SIG-M5 (cell line): ENCODE measurements around the gene GAMT.
A peak's percentile ranks its signal among the peaks of the same experiment; 100 is the strongest.

Experiments used
- DNase-seq: peaks from one replicate; lab custom pipeline; 2025; lab: John Stamatoyannopoulos, UW

Gene GAMT

GRCh38 chr19:1418496-1418775 is 17.1 kb upstream of the GAMT start:
- no peak for DNase-seq

- DNase-seq = no peak
Observed at GRCh38 chr19:1417681-1418495, 16.5 kb upstream of the GAMT start.

- no peak for DNase-seq
Observed at GRCh38 chr19:1417145-1417544, 15.8 kb upstream of the GAMT start.

DNA sequence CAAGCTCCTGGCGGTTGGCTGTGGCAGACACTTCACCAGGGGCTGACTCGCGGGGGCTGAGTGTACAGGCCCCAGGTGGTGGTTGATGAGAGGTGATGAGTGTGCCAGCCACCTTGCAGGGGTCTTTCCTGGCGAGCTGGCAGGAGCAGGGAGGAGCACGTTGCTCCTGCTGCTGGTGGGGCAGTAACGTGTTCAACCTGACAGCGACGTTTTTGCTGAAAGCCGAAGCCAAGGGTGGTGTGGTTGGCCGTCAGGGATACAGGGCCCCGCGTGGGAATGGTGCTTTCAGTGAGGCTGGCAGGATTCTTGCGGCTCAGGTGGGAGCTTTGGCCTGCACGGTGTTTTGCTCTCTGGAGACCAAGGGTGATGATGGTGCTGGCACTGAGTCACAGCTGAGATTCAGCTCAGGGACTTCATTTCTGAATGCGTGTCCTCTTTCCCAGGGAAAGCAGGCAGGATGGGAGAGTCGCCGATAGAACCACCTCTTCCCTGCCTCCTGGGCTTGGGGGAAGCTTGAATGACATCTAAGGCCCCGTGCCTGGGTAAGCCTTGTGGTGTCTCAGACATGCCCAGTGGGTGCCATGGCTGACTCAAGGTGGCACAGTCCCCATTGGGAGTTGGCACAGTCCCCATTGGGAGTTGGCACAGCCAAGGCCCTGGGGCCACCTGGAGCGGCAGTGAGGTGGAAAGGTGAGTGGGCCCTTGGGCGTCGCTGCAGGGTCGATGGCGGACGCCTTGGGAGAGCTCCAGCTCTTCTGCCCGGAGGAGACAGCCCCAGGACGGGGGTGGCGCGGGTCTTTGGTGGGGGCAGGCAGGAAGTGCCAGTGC is 14.9 kb upstream of the GAMT start:
- DNase-seq = no peak

- no peak for DNase-seq
Observed at GRCh38 chr19:1412995-1413800, 11.9 kb upstream of the GAMT start.

GRCh38 chr19:1412323-1412923 is 11.1 kb upstream of the GAMT start:
- no peak for DNase-seq

DNA sequence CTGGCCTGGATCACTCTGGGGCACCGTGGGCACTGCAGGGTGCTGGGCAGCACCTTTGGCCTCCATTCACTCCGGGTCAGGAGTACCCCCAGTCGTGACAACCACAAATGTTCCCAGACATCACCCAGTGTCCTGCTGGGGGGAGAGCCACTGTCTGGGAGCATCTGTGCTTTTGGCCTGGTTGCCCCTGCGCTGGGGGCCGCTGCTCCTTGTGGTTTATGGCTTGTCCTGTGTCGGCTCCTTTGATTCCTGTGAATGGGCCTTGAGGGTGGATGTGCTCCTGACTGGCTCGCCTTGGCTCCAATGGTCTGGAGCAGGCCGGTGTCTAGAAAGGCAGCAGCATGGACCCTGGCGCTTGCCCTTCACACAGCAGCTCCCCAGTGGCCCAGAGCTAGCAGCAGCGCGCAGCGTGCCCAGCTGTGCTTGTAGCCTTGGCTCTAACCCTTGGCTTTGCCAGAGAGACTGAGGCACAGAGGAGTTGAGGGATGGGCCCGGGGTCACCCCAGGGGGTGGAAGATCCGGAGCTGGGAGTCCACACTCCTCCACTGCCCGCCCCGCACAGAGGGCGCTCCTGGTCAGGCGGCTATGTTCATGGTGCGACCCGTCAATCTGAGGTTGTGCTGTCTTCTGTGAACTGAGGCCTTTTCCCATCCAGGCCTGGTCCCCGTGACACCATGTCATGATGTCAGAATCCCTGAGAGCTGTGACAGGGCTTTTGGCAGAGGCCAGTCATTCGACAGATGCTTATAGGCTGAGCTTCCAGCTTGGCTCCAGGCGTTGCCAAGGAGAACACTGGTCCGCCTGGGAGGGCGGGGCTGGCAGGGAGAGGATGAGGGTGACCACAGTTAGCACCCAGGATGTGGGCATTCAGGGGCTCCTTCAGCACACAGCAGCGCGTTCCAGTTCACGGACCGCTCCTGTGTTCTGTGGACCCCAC is 10.2 kb upstream of the GAMT start:
- DNase-seq = no peak

DNA sequence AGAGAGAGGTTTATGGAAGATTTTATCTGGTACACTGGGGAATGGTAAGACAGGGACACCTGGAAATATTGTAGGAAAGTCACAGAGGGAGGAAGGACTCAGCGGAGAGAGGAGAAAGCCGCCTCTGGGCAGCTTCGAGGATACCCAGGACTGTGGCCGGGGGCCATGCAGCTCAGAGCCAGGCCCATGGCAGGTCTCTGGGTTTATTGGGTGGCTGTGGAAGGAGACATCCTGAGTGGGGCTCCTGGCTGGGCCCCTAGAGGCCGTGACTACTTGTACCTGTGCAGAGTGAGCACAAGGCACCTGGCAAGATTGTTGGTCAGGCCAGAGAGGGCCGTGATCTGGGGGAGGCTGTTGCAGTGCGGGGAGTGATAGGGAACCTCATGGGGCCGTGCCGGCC is 9.4 kb upstream of the GAMT start:
- no peak for DNase-seq

GRCh38 chr19:1410136-1410786 is 8.9 kb upstream of the GAMT start:
- DNase-seq = no peak

DNA sequence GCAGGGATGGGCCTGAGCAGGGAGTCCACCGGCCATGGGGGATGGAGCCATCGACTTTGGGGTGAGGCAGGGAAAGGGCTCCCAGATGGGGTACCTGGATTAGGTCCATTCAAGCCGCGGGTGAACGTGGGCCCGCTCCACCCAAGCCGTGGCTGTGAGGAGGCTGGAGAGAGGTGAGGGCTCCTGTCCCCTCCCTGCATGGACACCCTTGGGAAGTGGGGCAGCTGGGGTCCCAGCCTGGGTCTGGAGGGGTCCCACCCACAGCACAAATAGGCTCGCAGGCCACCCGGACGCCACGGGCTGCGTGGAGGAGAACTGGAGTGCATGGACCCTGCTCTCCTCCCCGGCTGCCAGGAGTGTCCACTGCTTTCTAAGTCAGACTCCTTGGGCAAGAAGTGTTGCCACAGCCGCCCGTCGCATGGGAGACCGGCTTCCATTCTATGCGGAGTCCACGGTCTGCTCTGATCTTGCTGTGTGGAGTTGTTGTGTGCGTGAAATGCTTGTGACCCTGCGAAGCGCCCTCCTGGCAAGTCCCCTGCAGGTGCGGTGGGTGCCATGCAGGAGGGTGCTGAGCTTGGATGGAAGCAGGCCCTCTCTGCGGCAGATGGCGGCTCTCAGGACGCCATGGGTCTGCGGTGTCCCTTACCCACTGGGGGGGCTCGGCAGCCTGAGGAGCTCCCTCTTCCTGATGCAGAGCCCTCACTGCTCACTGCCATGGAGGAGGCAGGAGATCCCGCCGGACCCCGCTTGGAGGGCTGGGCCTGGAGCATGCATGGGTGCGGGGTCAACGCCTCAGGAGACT is 8.1 kb upstream of the GAMT start:
- no peak for DNase-seq

DNA sequence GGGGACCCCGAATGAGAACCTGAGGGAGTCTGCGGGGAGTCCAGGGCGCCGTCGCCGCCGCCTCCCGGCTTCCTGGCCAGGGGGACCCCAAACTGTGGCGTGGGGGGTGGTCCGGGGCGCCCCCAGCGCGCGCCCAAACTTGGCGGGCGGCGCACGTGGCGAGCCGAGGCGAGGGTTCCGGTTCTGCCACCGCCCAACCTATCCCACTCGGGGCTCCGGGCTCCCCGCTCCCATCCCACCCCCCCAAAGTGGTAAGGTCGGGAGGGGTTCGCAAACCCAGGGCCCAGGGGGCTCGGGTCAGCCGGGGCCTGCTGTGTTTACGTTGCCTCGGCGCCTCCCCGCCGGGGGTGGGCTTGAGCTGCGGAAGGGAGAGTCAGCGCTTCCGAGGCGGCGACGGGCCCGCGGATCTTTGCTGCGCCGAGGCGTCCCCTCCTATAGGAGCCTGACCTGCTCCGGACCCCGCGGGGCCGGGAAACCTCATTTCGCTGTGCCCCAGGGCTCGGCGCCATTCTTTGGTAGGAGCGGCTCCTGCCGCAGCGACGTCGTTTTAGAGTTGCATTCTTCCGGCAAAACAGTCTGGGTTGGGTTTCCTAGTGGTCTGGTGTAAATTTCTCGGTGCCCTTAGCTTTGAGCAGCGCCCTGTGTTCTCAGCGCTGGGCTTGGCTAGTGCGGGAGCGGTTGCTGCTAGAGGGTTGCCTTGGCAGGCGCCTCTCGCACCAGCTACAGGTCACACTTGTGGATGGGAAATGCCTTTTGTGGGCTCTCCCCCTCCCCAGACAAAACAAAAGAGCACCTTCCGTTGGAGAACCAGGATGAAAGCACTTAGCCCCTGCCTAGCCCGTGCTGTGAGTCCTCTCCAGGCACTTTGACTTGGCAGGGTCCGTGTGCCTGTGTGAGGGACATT is 7.2 kb upstream of the GAMT start:
- no peak for DNase-seq

DNA sequence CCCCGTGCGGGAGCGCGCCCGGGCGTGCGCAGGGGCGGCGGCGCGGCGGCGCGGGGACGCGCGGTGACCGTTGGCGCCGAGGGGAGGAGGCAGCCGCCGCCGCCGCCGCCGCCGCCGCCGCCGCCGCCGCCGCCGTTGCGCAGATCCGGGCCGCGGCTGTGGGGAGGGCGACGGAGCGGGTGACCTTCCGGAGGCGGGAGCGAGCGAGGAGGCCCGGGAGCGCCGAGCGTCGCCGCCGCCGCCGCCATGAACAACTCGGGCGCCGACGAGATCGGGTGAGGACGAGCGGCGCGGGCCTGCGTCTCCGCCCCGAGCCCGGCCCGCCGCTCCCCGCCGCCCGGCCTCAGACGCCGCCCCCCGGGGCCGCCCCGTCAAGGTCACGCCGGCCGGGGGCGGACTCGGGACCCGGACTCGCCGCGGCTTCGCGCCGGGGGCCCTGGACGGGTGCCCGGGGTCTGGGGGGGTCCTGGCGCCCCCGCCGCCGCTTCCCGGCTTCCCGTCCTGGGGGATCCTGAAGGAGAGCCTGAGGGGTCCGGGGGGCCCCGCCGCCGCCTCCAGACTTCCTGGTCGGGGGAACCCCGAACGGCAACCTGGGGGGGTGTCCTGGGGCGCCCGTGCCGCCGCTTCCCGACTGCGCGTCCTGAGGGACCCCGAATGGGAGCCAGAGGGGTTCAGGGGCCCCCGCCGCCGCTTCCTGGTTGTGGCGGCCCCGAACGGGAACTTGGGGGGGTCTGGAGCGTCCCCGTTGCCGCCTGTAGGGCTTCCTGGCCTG is 6.4 kb upstream of the GAMT start, which contains the start of gene DAZAP1:
Gene DAZAP1 (plus strand): TSS at position 59 of the 772 bp plus-strand sequence. CDS start 188 bp downstream, at position 247.
- no peak for DNase-seq

DNA sequence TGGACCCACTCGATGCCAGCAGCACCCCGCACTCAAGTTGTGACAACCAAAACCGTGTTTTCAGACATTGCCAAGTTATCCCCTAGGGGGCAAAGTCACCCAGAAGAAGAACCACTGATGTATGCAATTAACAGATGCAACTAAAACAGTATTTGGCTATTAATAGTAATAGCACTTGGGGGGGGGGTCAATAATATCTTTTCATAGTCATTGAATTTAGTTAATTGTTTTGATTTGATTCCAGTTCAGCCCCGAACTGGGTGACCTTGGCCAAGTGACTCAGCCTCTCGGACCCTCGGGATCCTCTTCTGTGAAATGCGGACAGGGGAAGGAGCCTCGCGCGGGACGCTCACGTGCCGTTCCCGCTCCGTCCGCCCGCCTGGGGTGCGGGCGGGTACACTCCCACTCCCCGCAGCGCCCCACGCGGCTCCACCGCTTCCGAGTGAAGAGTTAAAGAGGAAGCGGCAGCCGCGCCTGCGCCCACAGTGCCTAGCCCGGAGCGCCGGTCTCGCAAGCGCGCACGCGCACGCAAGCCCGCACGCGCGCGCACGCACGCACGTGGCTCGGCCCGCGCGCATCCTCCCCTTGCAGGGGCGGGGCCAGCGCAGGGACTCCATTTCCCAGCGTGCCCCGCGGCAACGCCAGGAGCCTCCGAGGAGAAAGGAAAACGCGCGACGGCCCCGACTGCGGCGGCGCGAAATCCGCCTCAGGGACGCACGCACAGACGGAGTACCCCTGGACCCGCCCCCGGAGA is 5.6 kb upstream of the GAMT start:
- DNase-seq = peak; percentile 72

GRCh38 chr19:1402411-1403070 is 1.2 kb upstream of the GAMT start:
- no peak for DNase-seq

- DNase-seq = no peak
Observed at GRCh38 chr19:1401889-1402217, 511 bp upstream of the GAMT start.

GRCh38 chr19:1400281-1401137 is 833 bp downstream of the GAMT start:
- DNase-seq = no peak
